T follicular helper cell (primary cell): ENCODE results near the gene MTMR8.

Source experiments
- DNase-seq: peaks from one replicate; pipeline ENCODE4 v3.0.0-alpha.2; 2020; ENCODE audit warnings: low read depth

Gene MTMR8

GRCh38 chrX:64313624-64314023 lies 81.6 kb downstream of the MTMR8 start:
- no peak for DNase-seq

DNA sequence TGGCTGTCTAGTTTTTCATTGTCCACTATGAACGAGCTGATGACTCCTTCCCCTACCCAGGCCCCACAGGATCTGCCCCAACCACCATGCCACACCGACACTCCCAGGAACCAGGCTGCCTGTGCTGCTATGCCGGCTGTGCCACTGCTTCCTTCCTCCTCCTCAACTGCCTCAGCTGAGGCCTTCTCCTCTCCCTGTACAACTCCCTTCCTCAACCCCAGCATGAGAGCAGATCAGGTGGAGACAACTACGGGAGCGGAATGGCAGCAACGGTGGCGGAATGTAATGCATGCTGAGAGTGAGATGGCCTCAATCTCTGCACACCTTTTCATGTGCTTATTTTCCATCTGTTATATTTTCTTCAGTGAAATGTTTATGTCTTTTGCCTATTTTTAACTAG lies 88.5 kb downstream of the MTMR8 start:
- no peak for DNase-seq

- no peak for DNase-seq
Measured at GRCh38 chrX:64291123-64291522, 104.1 kb downstream of the MTMR8 start.

- DNase-seq: no peak
Measured at GRCh38 chrX:64265265-64265664, 130.0 kb downstream of the MTMR8 start.

GRCh38 chrX:64230123-64230970 lies 164.9 kb downstream of the MTMR8 start, which contains the start of gene ASB12:
TSS of gene ASB12 (minus strand) at chrX:64230607. CDS start at chrX:64225650, 4,957 bp downstream.
- no peak for DNase-seq

DNA sequence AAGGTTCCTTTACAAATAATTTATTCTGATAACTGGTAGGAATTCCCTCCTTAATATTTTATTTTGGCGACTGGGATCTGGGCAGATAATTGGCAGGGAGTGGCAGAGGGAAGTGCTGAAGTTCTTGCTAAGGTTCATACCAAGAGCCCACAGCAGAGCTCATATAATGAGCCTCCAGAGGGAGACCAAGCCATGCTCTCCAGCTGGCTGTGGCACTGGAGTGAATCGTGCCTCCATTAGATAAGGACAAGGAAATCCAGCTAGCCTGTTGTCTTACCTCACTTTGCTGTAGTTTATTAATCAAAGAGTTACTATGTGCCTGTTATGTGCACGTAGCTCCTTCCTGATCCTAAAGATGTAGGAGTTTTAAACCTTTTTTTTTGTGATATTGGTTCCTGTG lies 166.1 kb downstream of the MTMR8 start:
- DNase-seq: no peak
